ENCODE data around the gene SMPX.

The SMPX gene

GRCh38 chrX:21735768-21736127 lies 22.2 kb downstream of the SMPX start:
- H4K8ac ChIP-seq (ENCODE audit: low read depth, low read length): no peak overlapping the region
- H3K27ac ChIP-seq (ENCODE audit: low read depth, low read length): no peak overlapping the region
- no peaks in the 10 kb centered on the region for H3K79me2 ChIP-seq (ENCODE audit: control insufficient read depth, insufficient read depth, low read length)
- no peak overlapping the region for H3K4me2 ChIP-seq (ENCODE audit: low read length)
- H3K23ac ChIP-seq (ENCODE audit: low read length): no peak overlapping the region
- no peak overlapping the region for H3K18ac ChIP-seq (ENCODE audit: low read length)
- H3K4me1 ChIP-seq (ENCODE audit: control insufficient read depth, low read depth, low read length): no peaks in the 10 kb centered on the region
- H3K36me3 ChIP-seq (ENCODE audit: control insufficient read depth, insufficient read depth, low read length): no peaks in the 10 kb centered on the region
- H3K27me3 ChIP-seq (ENCODE audit: insufficient read depth, low read length, poor library complexity): no peaks in the 10 kb centered on the region
- H3K4ac ChIP-seq (ENCODE audit: low read depth, low read length): no peak overlapping the region
- DNase-seq: no peak
- no peak overlapping the region for H2BK120ac ChIP-seq (ENCODE audit: low read depth, low read length)
- H2AK5ac ChIP-seq (ENCODE audit: low read length): no peak overlapping the region
- H3K56ac ChIP-seq (ENCODE audit: low read length): no peak overlapping the region
- H3K4me3 ChIP-seq (ENCODE audit: low read length): no peak overlapping the region
- no peak overlapping the region for H3K9ac ChIP-seq (ENCODE audit: low read length)
- no peaks in the 10 kb centered on the region for H3K79me1 ChIP-seq (ENCODE audit: low read length)
- WGBS (ENCODE audit: extremely low coverage, insufficient coverage, low lambda C conversion rate): no CpG with 5 or more reads among the region's 1 CpG
- H4K5ac ChIP-seq (ENCODE audit: low read length): no peak overlapping the region
- H2BK15ac ChIP-seq (replicated peaks; ENCODE audit: low read depth): no peak overlapping the region
- H2BK5ac ChIP-seq (ENCODE audit: low read length): no peak overlapping the region

DNA sequence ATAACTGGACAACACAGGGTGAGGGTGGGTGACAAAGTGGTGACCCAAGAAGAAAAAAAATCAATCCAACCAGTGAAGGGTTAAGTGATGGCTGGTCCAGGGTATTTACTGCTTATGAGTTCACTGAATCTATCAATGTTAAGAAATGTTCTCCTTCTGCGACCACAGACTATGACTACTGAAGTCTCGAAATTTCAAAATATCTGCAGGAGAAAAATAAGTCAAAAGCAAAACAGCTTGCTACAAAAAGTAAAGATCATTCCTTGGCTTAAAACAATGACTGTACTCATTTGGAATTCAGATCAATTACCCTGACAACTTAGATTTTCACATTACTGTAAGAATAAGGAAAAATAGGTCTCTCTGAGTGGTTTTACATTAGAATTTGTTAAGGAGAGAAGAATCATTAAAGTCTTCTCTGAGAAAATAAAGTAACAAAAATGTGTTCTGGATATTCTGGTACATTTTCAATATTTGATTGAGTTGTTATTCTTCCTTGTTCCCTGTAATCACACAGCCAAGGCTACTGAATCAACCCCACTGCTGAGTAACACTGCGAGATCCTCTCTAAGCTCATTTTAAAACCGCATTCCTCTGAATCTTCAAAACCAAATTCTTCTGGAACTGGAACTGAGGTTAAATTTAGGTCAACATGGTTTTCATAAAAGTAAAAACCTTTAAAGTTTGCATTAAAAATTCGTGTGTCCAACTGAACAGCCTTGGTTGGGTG lies 22.7 kb downstream of the SMPX start:
- Histone ChIP-seq H3K23ac (ENCODE audit: low read length) (no peak overlapping the region), H2BK5ac (ENCODE audit: low read length) (no peak overlapping the region), H3K36me3 (ENCODE audit: control insufficient read depth, insufficient read depth, low read length) (no peaks in the 10 kb centered on the region), H3K79me2 (ENCODE audit: control insufficient read depth, insufficient read depth, low read length) (no peaks in the 10 kb centered on the region), H3K4ac (ENCODE audit: low read depth, low read length) (no peak overlapping the region), H3K4me2 (ENCODE audit: low read length) (no peak overlapping the region), H3K27ac (ENCODE audit: low read depth, low read length) (no peak overlapping the region), H4K8ac (ENCODE audit: low read depth, low read length) (no peak overlapping the region), H3K79me1 (ENCODE audit: low read length) (no peaks in the 10 kb centered on the region), H3K18ac (ENCODE audit: low read length) (no peak overlapping the region), H3K4me1 (ENCODE audit: control insufficient read depth, low read depth, low read length) (no peaks in the 10 kb centered on the region), H2AK5ac (ENCODE audit: low read length) (no peak overlapping the region), H2BK15ac (replicated peaks; ENCODE audit: low read depth) (no peak overlapping the region), H4K5ac (ENCODE audit: low read length) (no peak overlapping the region), H3K56ac (ENCODE audit: low read length) (no peak overlapping the region), H3K9ac (ENCODE audit: low read length) (no peak overlapping the region), H3K27me3 (ENCODE audit: insufficient read depth, low read length, poor library complexity) (no peaks in the 10 kb centered on the region), H3K4me3 (ENCODE audit: low read length) (no peak overlapping the region), H2BK120ac (ENCODE audit: low read depth, low read length) (no peak overlapping the region)
- no peak for DNase-seq
- WGBS (ENCODE audit: extremely low coverage, insufficient coverage, low lambda C conversion rate): no CpG with 5 or more reads among the region's 5 CpGs

DNA sequence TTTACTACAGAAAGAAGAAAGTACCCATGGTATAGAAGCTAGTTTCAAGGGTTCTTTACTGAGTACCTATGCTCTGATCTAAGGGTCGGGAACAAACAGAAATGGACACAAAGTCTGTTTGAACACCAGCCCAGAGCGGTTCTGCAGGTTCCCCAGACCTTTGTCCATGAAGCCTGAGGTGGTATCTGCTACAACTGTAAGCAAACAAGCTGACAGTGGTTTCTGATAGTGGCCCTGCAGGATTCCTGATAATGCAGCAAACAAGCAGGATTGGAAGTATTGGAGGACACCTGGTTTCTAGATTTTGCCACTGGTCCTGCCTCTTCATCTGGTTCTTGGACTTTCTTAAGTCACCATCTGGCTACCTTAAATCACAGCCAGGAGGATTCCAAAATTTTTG lies 23.7 kb downstream of the SMPX start:
- Histone ChIP-seq H3K18ac (ENCODE audit: low read length) (no peak overlapping the region), H3K4me3 (ENCODE audit: low read length) (no peak overlapping the region), H2AK5ac (ENCODE audit: low read length) (no peak overlapping the region), H2BK5ac (ENCODE audit: low read length) (no peak overlapping the region), H4K8ac (ENCODE audit: low read depth, low read length) (no peak overlapping the region), H2BK120ac (ENCODE audit: low read depth, low read length) (no peak overlapping the region), H3K36me3 (ENCODE audit: control insufficient read depth, insufficient read depth, low read length) (no peaks in the 10 kb centered on the region), H3K56ac (ENCODE audit: low read length) (no peak overlapping the region), H4K5ac (ENCODE audit: low read length) (no peak overlapping the region), H3K4ac (ENCODE audit: low read depth, low read length) (no peak overlapping the region), H3K79me1 (ENCODE audit: low read length) (no peaks in the 10 kb centered on the region), H3K4me1 (ENCODE audit: control insufficient read depth, low read depth, low read length) (no peaks in the 10 kb centered on the region), H3K79me2 (ENCODE audit: control insufficient read depth, insufficient read depth, low read length) (no peaks in the 10 kb centered on the region), H3K23ac (ENCODE audit: low read length) (no peak overlapping the region), H3K9ac (ENCODE audit: low read length) (no peak overlapping the region), H3K27ac (ENCODE audit: low read depth, low read length) (no peak overlapping the region), H2BK15ac (replicated peaks; ENCODE audit: low read depth) (no peak overlapping the region), H3K27me3 (ENCODE audit: insufficient read depth, low read length, poor library complexity) (no peaks in the 10 kb centered on the region), H3K4me2 (ENCODE audit: low read length) (no peak overlapping the region)
- peak; percentile 73 for DNase-seq
- no CpG with 5 or more reads among the region's 2 CpGs for WGBS (ENCODE audit: extremely low coverage, insufficient coverage, low lambda C conversion rate)

DNA sequence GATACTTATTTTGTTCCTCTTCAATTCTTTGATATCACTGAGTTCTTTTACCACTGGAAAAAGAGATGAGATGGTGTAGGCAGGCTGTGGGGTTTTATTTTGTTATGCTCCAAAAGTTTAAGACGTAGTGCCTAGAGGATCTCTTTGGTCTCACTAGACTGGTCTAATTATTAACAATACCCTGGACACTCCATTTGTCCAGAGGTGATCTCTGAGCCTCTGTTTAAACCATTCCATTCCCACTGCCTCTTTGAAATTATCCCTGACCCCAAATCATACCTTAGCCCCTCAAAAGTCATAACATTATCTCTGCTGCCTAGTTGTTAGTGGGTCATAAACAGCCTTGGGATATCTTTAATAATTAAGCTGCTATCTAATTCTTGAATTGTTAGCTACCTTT lies 24.2 kb downstream of the SMPX start:
- H2BK120ac ChIP-seq (ENCODE audit: low read depth, low read length): no peak overlapping the region
- H2BK5ac ChIP-seq (ENCODE audit: low read length): no peak overlapping the region
- no peak overlapping the region for H3K27ac ChIP-seq (ENCODE audit: low read depth, low read length)
- H2AK5ac ChIP-seq (ENCODE audit: low read length): no peak overlapping the region
- no peak overlapping the region for H2BK15ac ChIP-seq (replicated peaks; ENCODE audit: low read depth)
- no peak overlapping the region for H4K8ac ChIP-seq (ENCODE audit: low read depth, low read length)
- H3K9ac ChIP-seq (ENCODE audit: low read length): no peak overlapping the region
- DNase-seq: no peak
- no peak overlapping the region for H3K18ac ChIP-seq (ENCODE audit: low read length)
- no peak overlapping the region for H3K4me2 ChIP-seq (ENCODE audit: low read length)
- H3K27me3 ChIP-seq (ENCODE audit: insufficient read depth, low read length, poor library complexity): no peaks in the 10 kb centered on the region
- H4K5ac ChIP-seq (ENCODE audit: low read length): no peak overlapping the region
- H3K79me1 ChIP-seq (ENCODE audit: low read length): no peaks in the 10 kb centered on the region
- H3K36me3 ChIP-seq (ENCODE audit: control insufficient read depth, insufficient read depth, low read length): no peaks in the 10 kb centered on the region
- no peak overlapping the region for H3K4ac ChIP-seq (ENCODE audit: low read depth, low read length)
- no CpG with 5 or more reads among the region's 1 CpG for WGBS (ENCODE audit: extremely low coverage, insufficient coverage, low lambda C conversion rate)
- no peaks in the 10 kb centered on the region for H3K79me2 ChIP-seq (ENCODE audit: control insufficient read depth, insufficient read depth, low read length)
- H3K4me1 ChIP-seq (ENCODE audit: control insufficient read depth, low read depth, low read length): no peaks in the 10 kb centered on the region
- no peak overlapping the region for H3K56ac ChIP-seq (ENCODE audit: low read length)
- H3K23ac ChIP-seq (ENCODE audit: low read length): no peak overlapping the region
- no peak overlapping the region for H3K4me3 ChIP-seq (ENCODE audit: low read length)

DNA sequence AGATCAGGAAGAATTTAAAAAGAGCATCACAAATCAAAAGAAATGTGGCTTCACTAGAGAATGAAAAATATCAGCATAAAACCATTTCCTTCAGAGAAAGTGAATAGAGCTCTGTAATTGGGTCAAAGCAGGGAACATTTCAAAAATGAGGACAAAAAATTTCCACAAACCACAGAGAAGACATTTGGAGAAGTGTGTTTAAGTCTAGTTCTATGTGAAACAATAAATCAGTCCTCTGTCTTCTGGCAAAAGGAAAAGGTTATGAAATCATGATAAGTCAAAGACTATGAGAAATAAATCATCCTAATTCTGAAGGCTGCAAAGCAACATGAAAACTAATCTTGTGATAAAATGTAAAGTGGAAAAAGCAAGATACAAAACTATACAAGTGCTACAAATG lies 27.9 kb downstream of the SMPX start:
- no peaks in the 10 kb centered on the region for H3K4me1 ChIP-seq (ENCODE audit: control insufficient read depth, low read depth, low read length)
- no peak overlapping the region for H3K4me2 ChIP-seq (ENCODE audit: low read length)
- no peak overlapping the region for H3K9ac ChIP-seq (ENCODE audit: low read length)
- no peak overlapping the region for H2BK5ac ChIP-seq (ENCODE audit: low read length)
- H2AK5ac ChIP-seq (ENCODE audit: low read length): no peak overlapping the region
- H3K18ac ChIP-seq (ENCODE audit: low read length): no peak overlapping the region
- H3K4ac ChIP-seq (ENCODE audit: low read depth, low read length): no peak overlapping the region
- DNase-seq: no peak
- no peak overlapping the region for H4K5ac ChIP-seq (ENCODE audit: low read length)
- H3K79me2 ChIP-seq (ENCODE audit: control insufficient read depth, insufficient read depth, low read length): no peaks in the 10 kb centered on the region
- no peaks in the 10 kb centered on the region for H3K27me3 ChIP-seq (ENCODE audit: insufficient read depth, low read length, poor library complexity)
- no peak overlapping the region for H3K23ac ChIP-seq (ENCODE audit: low read length)
- H2BK15ac ChIP-seq (replicated peaks; ENCODE audit: low read depth): no peak overlapping the region
- H3K36me3 ChIP-seq (ENCODE audit: control insufficient read depth, insufficient read depth, low read length): no peaks in the 10 kb centered on the region
- H3K27ac ChIP-seq (ENCODE audit: low read depth, low read length): no peak overlapping the region
- H4K8ac ChIP-seq (ENCODE audit: low read depth, low read length): no peak overlapping the region
- no peak overlapping the region for H3K4me3 ChIP-seq (ENCODE audit: low read length)
- H3K56ac ChIP-seq (ENCODE audit: low read length): no peak overlapping the region
- H2BK120ac ChIP-seq (ENCODE audit: low read depth, low read length): no peak overlapping the region
- H3K79me1 ChIP-seq (ENCODE audit: low read length): no peaks in the 10 kb centered on the region

GRCh38 chrX:21728276-21728968 lies 29.5 kb downstream of the SMPX start:
- no peak overlapping the region for H3K27ac ChIP-seq (ENCODE audit: low read depth, low read length)

More at GRCh38 chrX:21728276-21728968, 29.5 kb downstream of the SMPX start:
- H3K56ac ChIP-seq (ENCODE audit: low read length): no peak overlapping the region
- H2BK120ac ChIP-seq (ENCODE audit: low read depth, low read length): no peak overlapping the region
- H3K36me3 ChIP-seq (ENCODE audit: control insufficient read depth, insufficient read depth, low read length): no peaks in the 10 kb centered on the region
- no peak overlapping the region for H2BK15ac ChIP-seq (replicated peaks; ENCODE audit: low read depth)
- no peak overlapping the region for H2BK5ac ChIP-seq (ENCODE audit: low read length)
- H3K4me1 ChIP-seq (ENCODE audit: control insufficient read depth, low read depth, low read length): no peaks in the 10 kb centered on the region
- no CpG with 5 or more reads among the region's 3 CpGs for WGBS (ENCODE audit: extremely low coverage, insufficient coverage, low lambda C conversion rate)
- no peak overlapping the region for H3K9ac ChIP-seq (ENCODE audit: low read length)
- no peak overlapping the region for H2AK5ac ChIP-seq (ENCODE audit: low read length)
- no peak overlapping the region for H4K5ac ChIP-seq (ENCODE audit: low read length)
- no peak overlapping the region for H4K8ac ChIP-seq (ENCODE audit: low read depth, low read length)
- no peak overlapping the region for H3K18ac ChIP-seq (ENCODE audit: low read length)
- H3K4me3 ChIP-seq (ENCODE audit: low read length): no peak overlapping the region
- H3K4ac ChIP-seq (ENCODE audit: low read depth, low read length): no peak overlapping the region
- H3K23ac ChIP-seq (ENCODE audit: low read length): no peak overlapping the region
- no peaks in the 10 kb centered on the region for H3K27me3 ChIP-seq (ENCODE audit: insufficient read depth, low read length, poor library complexity)
- H3K79me2 ChIP-seq (ENCODE audit: control insufficient read depth, insufficient read depth, low read length): no peaks in the 10 kb centered on the region
- no peak overlapping the region for H3K4me2 ChIP-seq (ENCODE audit: low read length)
- no peaks in the 10 kb centered on the region for H3K79me1 ChIP-seq (ENCODE audit: low read length)
- no peak for DNase-seq

Data from mesendoderm (in vitro differentiated cells).